HG02943 (cell line): ENCODE measurements around the gene NIPAL1.

Experiments used
- ATAC-seq: cut with Tn5 transposase; IDR thresholded peaks from one replicate; pipeline ENCODE4 v1.9.1; 2021; ENCODE audit warnings: mild to moderate bottlenecking, low read depth, moderate library complexity; ENCODE audit not compliant: unreplicated experiment

The NIPAL1 gene

GRCh38 chr4:48058617-48059530 lies 42.3 kb downstream of the NIPAL1 start:
- no peak for ATAC-seq

- no peak for ATAC-seq
These were observed 47.8 kb downstream of the NIPAL1 start for GRCh38 chr4:48064349-48064748.

GRCh38 chr4:48065587-48066052 lies 49.0 kb downstream of the NIPAL1 start:
- peak; percentile 71 for ATAC-seq

- no peak for ATAC-seq
These were observed 51.0 kb downstream of the NIPAL1 start for GRCh38 chr4:48067536-48067935.

- ATAC-seq: no peak
These were observed 51.6 kb downstream of the NIPAL1 start for GRCh38 chr4:48068182-48068581.

- ATAC-seq: no peak
These were observed 52.5 kb downstream of the NIPAL1 start for GRCh38 chr4:48069026-48069425.

GRCh38 chr4:48071191-48071590 lies 54.6 kb downstream of the NIPAL1 start:
- no peak for ATAC-seq

GRCh38 chr4:48073567-48074103 lies 57.1 kb downstream of the NIPAL1 start:
- ATAC-seq: no peak

GRCh38 chr4:48074657-48075056 lies 58.1 kb downstream of the NIPAL1 start:
- no peak for ATAC-seq

- no peak for ATAC-seq
These were observed 61.9 kb downstream of the NIPAL1 start for GRCh38 chr4:48078425-48078824.

GRCh38 chr4:48078862-48079655 lies 62.5 kb downstream of the NIPAL1 start:
- no peak for ATAC-seq

- ATAC-seq: no peak
These were observed 63.4 kb downstream of the NIPAL1 start for GRCh38 chr4:48079972-48080391.

- ATAC-seq: no peak
These were observed 64.6 kb downstream of the NIPAL1 start for GRCh38 chr4:48081196-48081595.

GRCh38 chr4:48082956-48083355 lies 66.4 kb downstream of the NIPAL1 start:
- ATAC-seq: no peak

GRCh38 chr4:48085821-48086589 lies 69.4 kb downstream of the NIPAL1 start:
- ATAC-seq: no peak
